NCI-H748 (cell line): ENCODE measurements around the gene ZNF682.
A peak's percentile ranks its signal among the peaks of the same experiment; 100 is the strongest.
"Not testable (repeated sequence)": the region's sequence is repeated elsewhere in the genome, so short reads cannot be mapped to it uniquely, and the experiment has no call there.

ENCODE experiments used
- DNase-seq: peaks from one replicate; lab custom pipeline; 2025; ENCODE audit not compliant: unreplicated experiment; lab: John Stamatoyannopoulos, UW

The ZNF682 gene

GRCh38 chr19:20039203-20039723 lies at the start of gene ZNF682:
Gene ZNF682 (minus strand): TSS chr19:20039505. CDS start chr19:20039345, 160 bp downstream.
- peak; percentile 96 for DNase-seq

DNA sequence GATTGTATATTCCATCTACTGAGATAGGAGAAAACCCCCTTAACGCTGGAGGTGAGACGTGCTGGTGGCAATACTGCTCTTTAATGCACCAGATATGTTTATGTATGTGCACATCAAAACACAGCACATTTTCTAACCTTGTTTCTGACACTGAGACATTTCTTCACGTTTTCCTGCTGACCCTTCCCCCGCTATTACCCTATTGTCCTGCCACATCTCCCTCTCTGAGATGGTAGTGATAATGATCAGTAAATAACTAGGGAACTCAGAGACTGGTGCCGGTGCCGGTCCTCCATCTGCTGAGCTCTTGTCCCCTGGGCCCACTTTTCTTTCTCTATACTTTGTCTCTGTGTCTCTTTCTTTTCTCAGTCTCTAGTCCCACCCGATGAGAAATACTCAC lies 43.6 kb upstream of the ZNF682 start:
- not testable (repeated sequence) for DNase-seq

DNA sequence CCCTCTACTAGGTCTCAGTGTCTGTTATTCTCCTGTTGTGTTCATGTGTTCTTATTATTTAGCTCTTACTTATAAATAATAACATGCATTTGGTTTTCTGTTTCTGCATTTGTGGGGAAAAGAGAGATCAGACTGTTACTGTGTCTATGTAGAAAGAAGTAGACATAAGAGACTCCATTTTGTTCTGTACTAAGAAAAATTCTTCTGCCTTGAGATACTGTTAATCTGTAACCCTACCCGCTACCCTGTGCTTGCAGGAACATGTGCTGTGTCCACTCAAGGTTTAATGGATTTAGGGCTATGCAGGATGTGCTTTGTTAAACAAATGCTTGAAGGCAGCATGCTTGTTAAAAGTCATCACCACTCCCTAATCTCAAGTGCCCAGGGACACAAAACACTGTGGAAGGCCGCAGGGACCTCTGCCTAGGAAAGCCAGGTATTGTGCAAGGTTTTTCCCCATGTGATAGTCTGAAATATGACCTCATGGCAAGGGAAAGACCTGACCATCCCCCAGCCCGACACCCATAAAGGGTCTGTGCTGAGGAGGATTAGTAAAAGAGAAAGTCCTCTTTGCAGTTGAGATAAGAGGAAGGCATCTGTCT lies 43.0 kb upstream of the ZNF682 start:
- DNase-seq, result peak; percentile 33

GRCh38 chr19:20080656-20081055 lies 41.4 kb upstream of the ZNF682 start:
- no peak for DNase-seq

- DNase-seq, result no peak
Measured at GRCh38 chr19:20079476-20079875, 40.2 kb upstream of the ZNF682 start.

GRCh38 chr19:20078581-20079031 lies 39.3 kb upstream of the ZNF682 start:
- DNase-seq, result peak; percentile 48

GRCh38 chr19:20077791-20078463 lies 38.6 kb upstream of the ZNF682 start, which contains the start of gene ZNF90:
Gene ZNF90 (plus strand): TSS chr19:20078000. CDS start chr19:20078133, 133 bp downstream.
- peak; percentile 82 for DNase-seq

DNA sequence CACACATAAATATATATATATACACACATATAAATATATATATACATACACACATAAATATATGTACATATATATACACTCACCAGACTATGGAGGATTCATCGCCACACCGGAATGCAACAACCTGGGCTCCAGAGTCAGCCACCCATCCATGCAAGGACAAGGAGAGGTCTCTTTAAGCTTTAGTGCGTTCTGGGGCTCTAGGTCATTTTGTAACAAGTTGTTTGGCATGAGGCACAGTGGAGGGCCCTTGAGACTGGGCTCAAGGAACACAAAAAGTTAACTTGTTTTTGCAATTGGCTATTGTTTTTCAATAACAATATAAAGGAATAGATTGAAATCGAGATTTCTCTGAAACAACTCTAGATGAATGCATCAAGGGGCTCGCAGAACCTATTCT lies 33.6 kb upstream of the ZNF682 start:
- no peak for DNase-seq

GRCh38 chr19:20070691-20071090 lies 31.4 kb upstream of the ZNF682 start:
- no peak for DNase-seq

GRCh38 chr19:20068559-20068958 lies 29.3 kb upstream of the ZNF682 start:
- not testable (repeated sequence) for DNase-seq

GRCh38 chr19:20067943-20068342 lies 28.6 kb upstream of the ZNF682 start:
- no peak for DNase-seq

DNA sequence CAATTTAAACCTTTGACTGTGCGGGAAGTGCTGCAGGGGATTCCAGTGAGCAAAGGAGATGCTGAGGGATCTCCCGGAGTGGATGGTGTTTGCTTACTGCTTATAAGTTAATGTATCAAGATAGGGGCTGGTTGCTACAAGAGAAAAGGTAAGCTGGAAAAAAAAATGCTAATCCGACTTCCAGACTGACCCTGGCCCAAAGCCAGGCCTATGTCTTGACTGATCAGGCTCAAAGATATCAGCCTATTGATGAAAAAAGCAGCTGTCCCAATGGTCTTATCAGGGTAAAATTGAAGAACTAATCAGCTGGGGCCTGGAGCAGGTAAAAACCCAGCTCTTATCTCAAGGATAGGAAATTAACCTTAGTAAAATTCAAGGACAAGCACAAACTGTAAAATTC lies 27.6 kb upstream of the ZNF682 start:
- DNase-seq, result no peak

DNA sequence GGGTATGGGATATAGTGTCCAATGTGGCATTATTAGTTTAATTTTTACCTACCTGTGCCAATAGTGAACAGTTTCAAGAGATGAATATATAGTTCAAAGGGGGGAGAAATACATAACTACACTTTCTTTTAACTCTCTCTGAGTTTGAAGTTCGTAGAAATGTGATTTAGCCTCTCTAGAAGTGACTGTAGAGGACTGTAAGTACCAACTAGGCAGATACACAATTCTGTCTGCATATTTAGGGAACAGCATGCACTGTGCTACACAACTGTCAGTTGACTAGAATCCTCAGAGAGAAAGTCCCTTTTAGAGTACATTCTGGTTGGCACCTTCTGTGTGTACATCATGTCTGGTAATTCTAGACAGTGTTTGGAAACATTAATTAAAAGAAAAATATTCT lies 21.0 kb upstream of the ZNF682 start:
- no peak for DNase-seq

DNA sequence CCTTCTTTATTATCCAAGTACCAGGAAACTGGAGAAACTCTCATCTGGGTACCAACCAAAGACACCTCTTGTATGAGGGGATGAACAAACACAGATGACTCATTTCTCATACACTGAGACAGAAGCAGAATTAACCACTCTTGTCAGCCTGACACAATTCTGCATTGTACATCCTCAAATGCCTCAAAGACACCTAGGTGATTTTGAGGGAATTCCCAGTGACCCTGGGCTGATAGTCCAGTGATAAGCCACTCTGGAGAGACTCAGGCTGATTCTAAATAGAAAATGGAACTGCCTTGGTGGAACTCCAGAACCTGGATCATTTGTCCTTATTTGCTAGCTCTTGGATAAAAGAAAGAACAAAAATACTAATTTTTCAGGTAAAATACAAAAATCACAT lies 19.4 kb upstream of the ZNF682 start:
- not testable (repeated sequence) for DNase-seq

- peak; percentile 98 for DNase-seq
Measured at GRCh38 chr19:20051841-20052768, 12.8 kb upstream of the ZNF682 start.

DNA sequence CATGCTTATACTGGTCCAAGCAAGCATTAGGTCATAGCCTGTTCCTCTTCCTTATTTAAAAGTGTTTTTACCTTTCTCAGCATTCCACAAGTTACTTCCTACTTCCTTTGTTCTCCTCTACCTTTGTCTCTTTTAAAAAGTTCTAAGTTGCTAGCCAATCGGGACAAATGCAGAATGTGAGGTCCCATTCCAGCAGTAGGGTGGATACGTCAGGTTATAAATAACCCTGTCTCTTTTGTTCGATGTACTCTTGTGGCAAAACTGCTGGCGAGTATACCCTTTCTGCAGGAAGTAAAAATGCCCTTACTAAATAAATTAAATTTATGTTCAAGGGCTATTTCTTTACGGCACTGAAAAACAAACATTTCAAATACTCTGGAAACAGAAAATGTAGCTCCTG lies 6.4 kb upstream of the ZNF682 start:
- DNase-seq, result not testable (repeated sequence)

DNA sequence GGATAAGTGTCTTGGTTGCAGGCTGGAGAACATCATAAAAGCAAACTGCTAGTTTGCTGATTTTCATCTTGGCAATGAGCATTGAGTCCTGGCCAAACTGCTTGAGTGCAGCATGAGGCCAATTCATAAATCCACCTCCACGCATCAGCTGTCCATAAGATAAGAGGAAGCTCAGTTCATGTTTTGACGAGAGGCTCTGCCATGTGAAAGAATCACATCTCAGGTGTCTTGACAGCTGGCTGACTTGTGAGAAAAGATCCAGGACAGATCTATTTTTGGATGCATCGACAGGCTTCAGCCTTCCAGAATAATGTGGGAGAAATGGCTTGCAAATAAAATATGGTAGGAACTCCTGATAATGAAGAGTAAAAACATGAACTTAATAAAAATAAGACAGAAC lies 5.4 kb upstream of the ZNF682 start:
- no peak for DNase-seq

GRCh38 chr19:20038358-20039202 lies 725 bp downstream of the ZNF682 start:
- no peak for DNase-seq

- no peak for DNase-seq
Measured at GRCh38 chr19:20035935-20036334, 3.4 kb downstream of the ZNF682 start.

GRCh38 chr19:20028611-20029010 lies 10.7 kb downstream of the ZNF682 start:
- no peak for DNase-seq
